Measurements from ENCODE around the gene GSTM1.

DNA sequence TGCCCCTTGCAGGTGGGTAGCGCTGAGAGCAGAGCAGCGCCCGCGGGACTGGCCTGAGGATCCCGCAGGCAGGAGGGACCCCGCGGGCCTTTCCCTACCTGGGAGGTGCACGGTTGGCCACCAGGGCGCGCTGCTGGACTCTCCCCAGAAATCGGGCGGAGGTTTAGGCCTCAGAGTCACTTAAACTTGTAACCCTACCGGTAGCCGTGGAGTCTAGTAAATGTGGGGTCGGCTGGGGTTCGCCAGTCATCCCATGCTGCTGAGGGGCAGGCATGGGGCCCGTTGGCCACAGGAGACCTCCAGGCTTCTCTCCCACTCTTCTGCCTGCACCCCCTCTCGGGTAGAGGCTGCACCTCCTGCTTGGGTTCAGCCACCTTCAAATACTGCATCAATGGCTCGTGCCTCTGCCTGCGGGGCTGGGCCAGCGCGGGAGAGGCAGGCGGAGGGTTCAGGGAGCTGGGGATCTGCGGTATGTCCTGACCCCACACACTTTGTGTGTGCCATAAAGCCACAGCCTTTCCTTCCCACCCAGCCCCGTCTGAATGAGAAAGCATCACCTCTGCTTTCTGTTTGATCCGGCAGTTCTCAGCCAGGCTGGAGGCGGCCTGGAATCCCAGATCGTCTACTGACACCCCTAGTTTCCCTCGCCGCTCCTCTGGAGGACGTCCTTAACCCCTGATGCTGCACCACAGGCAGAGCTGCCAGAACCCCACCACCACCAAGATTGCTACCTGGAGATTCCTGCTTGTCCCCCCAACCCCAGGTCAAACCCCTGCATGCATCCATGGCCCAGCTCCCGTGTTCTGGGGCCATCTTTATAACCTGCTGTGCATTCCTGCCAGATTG lies 44.0 kb upstream of the GSTM1 start:
- TF ChIP-seq, protein P1, sequence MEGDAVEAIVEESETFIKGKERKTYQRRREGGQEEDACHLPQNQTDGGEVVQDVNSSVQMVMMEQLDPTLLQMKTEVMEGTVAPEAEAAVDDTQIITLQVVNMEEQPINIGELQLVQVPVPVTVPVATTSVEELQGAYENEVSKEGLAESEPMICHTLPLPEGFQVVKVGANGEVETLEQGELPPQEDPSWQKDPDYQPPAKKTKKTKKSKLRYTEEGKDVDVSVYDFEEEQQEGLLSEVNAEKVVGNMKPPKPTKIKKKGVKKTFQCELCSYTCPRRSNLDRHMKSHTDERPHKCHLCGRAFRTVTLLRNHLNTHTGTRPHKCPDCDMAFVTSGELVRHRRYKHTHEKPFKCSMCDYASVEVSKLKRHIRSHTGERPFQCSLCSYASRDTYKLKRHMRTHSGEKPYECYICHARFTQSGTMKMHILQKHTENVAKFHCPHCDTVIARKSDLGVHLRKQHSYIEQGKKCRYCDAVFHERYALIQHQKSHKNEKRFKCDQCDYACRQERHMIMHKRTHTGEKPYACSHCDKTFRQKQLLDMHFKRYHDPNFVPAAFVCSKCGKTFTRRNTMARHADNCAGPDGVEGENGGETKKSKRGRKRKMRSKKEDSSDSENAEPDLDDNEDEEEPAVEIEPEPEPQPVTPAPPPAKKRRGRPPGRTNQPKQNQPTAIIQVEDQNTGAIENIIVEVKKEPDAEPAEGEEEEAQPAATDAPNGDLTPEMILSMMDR (IDR thresholded peaks at IDR 0.05) = peak; percentile 87 to 91 (median 87)
- TF ChIP-seq POLR2A (IDR thresholded peaks at IDR 0.05; ENCODE audit: low read depth) (no peak), POLR2AphosphoS5 (IDR thresholded peaks at IDR 0.05) (no peak)
